ENCODE data around the gene GRK1.

GRCh38 chr13:113655346-113656002 is 11.5 kb upstream of the GRK1 start:
- TF ChIP-seq SUZ12 (IDR thresholded peaks at IDR 0.05; ENCODE audit: low read length) (no peak), POLR2A (IDR thresholded peaks at IDR 0.05; ENCODE audit: control extremely low read depth in 1 of 2, low read depth in 2 of 2, low read length in 2 of 2) (no peak), TEAD4 (IDR thresholded peaks at IDR 0.05; ENCODE audit: low read depth, low read length) (no peak), EP300 (IDR thresholded peaks at IDR 0.05; ENCODE audit: borderline replicate concordance in 1 of 2, low read depth in 2 of 2, low read length in 2 of 2) (no peak), NRF1 (IDR thresholded peaks at IDR 0.05; ENCODE audit: low read depth, low read length) (no peak), HDAC2 (IDR thresholded peaks at IDR 0.05; ENCODE audit: borderline replicate concordance in 1 of 2, low read depth in 2 of 2, low read length in 2 of 2) (no peak), TAF1 (IDR thresholded peaks at IDR 0.05; ENCODE audit: low read depth, low read length) (no peak), CREB1 (IDR thresholded peaks at IDR 0.05) (no peak)
- TF ChIP-seq, protein P1, sequence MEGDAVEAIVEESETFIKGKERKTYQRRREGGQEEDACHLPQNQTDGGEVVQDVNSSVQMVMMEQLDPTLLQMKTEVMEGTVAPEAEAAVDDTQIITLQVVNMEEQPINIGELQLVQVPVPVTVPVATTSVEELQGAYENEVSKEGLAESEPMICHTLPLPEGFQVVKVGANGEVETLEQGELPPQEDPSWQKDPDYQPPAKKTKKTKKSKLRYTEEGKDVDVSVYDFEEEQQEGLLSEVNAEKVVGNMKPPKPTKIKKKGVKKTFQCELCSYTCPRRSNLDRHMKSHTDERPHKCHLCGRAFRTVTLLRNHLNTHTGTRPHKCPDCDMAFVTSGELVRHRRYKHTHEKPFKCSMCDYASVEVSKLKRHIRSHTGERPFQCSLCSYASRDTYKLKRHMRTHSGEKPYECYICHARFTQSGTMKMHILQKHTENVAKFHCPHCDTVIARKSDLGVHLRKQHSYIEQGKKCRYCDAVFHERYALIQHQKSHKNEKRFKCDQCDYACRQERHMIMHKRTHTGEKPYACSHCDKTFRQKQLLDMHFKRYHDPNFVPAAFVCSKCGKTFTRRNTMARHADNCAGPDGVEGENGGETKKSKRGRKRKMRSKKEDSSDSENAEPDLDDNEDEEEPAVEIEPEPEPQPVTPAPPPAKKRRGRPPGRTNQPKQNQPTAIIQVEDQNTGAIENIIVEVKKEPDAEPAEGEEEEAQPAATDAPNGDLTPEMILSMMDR (IDR thresholded peaks at IDR 0.05; ENCODE audit: control extremely low read depth in 1 of 3, insufficient read depth in 1 of 3, low read depth in 1 of 3, low read length in 3 of 3): no peak
